GM12892 (cell line): ENCODE measurements around the gene LARP4.

Source experiments
- POLR2A ChIP-seq: IDR thresholded peaks from 2 replicates; pipeline ENCODE4 v1.6.1; 2011; ENCODE audit warnings: low read depth, low read length, control low read depth
- POLR2AphosphoS5 ChIP-seq: IDR thresholded peaks from 2 replicates; pipeline ENCODE4 v1.6.1; 2011; ENCODE audit warnings: low read depth, low read length, control low read depth
- TAF1 ChIP-seq: IDR thresholded peaks from 2 replicates; pipeline ENCODE4 v1.6.1; 2011; ENCODE audit warnings: low read depth, mild to moderate bottlenecking, control low read depth, low read length, borderline replicate concordance

- TF ChIP-seq POLR2A (no peak), POLR2AphosphoS5 (no peak), TAF1 (no peak)
These were observed 46.7 kb upstream of the LARP4 start for GRCh38 chr12:50353869-50354593.
